Adrenal gland (tissue), 12 donors: ENCODE measurements around the gene USP3. TPM values are rescaled to one million over a fixed set of nuclear protein-coding genes. Genes with fewer than 3 reads are reported as not detected.

Experiments
- DNase-seq, 7 donors: peaks; one replicate each; pipeline ENCODE4 v3.0.0-alpha.2; 2019 to 2020
- H3K27ac ChIP-seq, 5 donors: fragments of 200-600 bp; sonication (generic) in 4 of 5; 1 replicate in 3 of 5; 2 replicates in 2 of 5; pipeline versions ENCODE4 v1.5.1 to v1.8.0; 2016 to 2020; ENCODE audit warnings: mild to moderate bottlenecking in 1 of 5
- H3K27me3 ChIP-seq: fragments of 200-600 bp; 2 replicates; pipeline ENCODE4 v1.8.0; 2021
- H3K36me3 ChIP-seq, 2 donors: fragments of 200-600 bp; replicated peaks in 1 of 2; 1 replicate in 1 of 2; 2 replicates in 1 of 2; pipeline versions ENCODE4 v1.5.1 to v1.8.0; 2018 to 2022
- H3K4me1 ChIP-seq, 2 donors: fragments of 200-600 bp; replicated peaks in 1 of 2; 1 replicate in 1 of 2; 2 replicates in 1 of 2; pipeline versions ENCODE4 v1.5.1 to v1.8.0; 2018 to 2021
- H3K4me3 ChIP-seq, 4 donors: fragments of 200-600 bp; sonication (generic) in 3 of 4; one replicate each; pipeline ENCODE4 v1.5.1; 2016 to 2018
- H3K9me3 ChIP-seq, 3 donors: fragments of 200-600 bp; sonication (generic) in 1 of 3; replicated peaks in 1 of 3; 1 replicate in 2 of 3; 2 replicates in 1 of 3; pipeline versions ENCODE4 v1.5.1 to v1.8.0; 2016 to 2021
- CTCF ChIP-seq, 6 experiments: fragments of 450-650 bp in 4 of 6; fragments of 200-600 bp in 2 of 6; sonication (generic) in 1 of 6; IDR thresholded peaks; 1 replicate in 5 of 6; 2 replicates in 1 of 6; pipeline versions ENCODE4 v1.5.1 to v1.8.0; 2016 to 2021; ENCODE audit warnings: antibody characterized with exemption in 6 of 6, mild to moderate bottlenecking in 2 of 6, moderate library complexity in 1 of 6
- POLR2A ChIP-seq, 2 donors: fragments of 450-650 bp; IDR thresholded peaks; one replicate each; pipeline ENCODE4 v1.6.1; 2017; ENCODE audit warnings: antibody characterized with exemption in 2 of 2, mild to moderate bottlenecking in 2 of 2, moderate library complexity in 1 of 2
- WGBS, 4 donors: extraction: QIAGEN DNeasy Blood & Tissue Kit in 2 of 4; methylation state at CpG; one replicate each; pipeline versions ENCODE4 v1.1.5 to v1.1.7; 2013 to 2017; 5-methylcytosine and 5-hydroxymethylcytosine counted together
- intact Hi-C, 2 donors: fragments of 100-400 bp; cut with DNase I; formaldehyde crosslinking; loops; one replicate each; pipeline versions ENCODE4 v1.14.1 to v1.15.0; 2022 to 2023
- polyA plus RNA-seq, 3 donors: library from polyadenylated mRNA; stranded (reverse); fragments of 200-250 nt in 2 of 3; fragments of 350-450 nt in 1 of 3; fragmentation: Illumina TruSeq in 1 of 3; extraction: RNeasy Lipid Tissue Mini Kit (QIAGEN cat#74804) in 1 of 3; gene quantifications; one replicate each; pipeline ENCODE4 v1.2.3, GENCODE V29; 2013 to 2014
- total RNA-seq, 9 donors: library from RNA; depleted of rRNA in 4 of 9; stranded (reverse); fragments of >200 nt in 4 of 9; fragments of 120-200 nt in 1 of 9; fragmentation: NEBNext Ultra II Directional in 1 of 9; extraction: Animal tissue kit (Norgen Biotek cat#: 25700) in 1 of 9; gene quantifications; one replicate each; pipeline versions ENCODE4 v1.1.0 to v1.2.4, GENCODE V29; 2013 to 2023
- donor health status: healthy with polysubstance abuse.
- donor health status: Bipolar disorder and iron deficiency.
- donor health status: DM: yes; HTN: yes; CAD: no.
- donor health status: DM: no; HTN: no; CAD: no.
- donor health status: DM: no; HTN: no; CAD: no.
- donor health status: DM: yes; HTN: yes; CAD: no.

The USP3 gene
- total and polyA plus RNA-seq, 12 donors = 23.0 to 55.0 (median 35.5) TPM

GRCh38 chr15:63462088-63462487, 42.3 kb upstream of the USP3 start:
- intact Hi-C loops = loop anchor here in 1 of 2 donors (10.0 kb wide), 1 partner anchor 603 kb away; no protein-coding TSS in a partner anchor
- Histone ChIP-seq H3K27ac (no peak overlapping the region), H3K27me3 (no peaks in the 10 kb centered on the region), H3K4me3 (no peak overlapping the region), H3K9me3 (no peaks in the 10 kb centered on the region), H3K4me1 (no peaks in the 10 kb centered on the region), H3K36me3 (no peaks in the 10 kb centered on the region)
- WGBS, 4 donors = 46 to 70% (median 57%) methylated on average over 2 of the region's 2 CpGs
- TF ChIP-seq CTCF (IDR thresholded peaks at IDR 0.05) = no peak
- no peak for TF ChIP-seq POLR2A (IDR thresholded peaks at IDR 0.05)
- DNase-seq = no peak

DNA sequence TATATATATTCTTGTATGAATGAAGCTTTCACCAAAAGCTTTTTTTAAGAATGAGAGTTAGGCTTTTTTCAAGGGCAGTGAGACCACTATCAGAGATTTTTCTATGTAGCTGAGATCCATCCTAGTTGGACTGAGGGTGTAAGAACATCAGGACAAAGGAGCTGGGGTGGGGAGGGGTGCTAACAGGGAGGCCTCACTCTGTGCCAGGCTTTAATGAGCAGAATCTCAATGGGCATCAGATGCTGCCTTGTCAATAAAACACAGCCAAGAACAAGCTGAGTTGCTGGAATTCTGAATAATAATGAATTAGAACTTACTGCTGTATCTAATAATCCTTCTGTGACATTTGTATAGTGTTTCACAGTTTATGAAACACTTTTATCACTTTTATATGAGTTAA, 41.4 kb upstream of the USP3 start:
- intact Hi-C loops = loop anchor here in 1 of 2 donors (10.0 kb wide), 1 partner anchor 602 kb away; no protein-coding TSS in a partner anchor
- no peaks in the 10 kb centered on the region for H3K4me1 ChIP-seq
- H3K27ac ChIP-seq = no peak overlapping the region
- H3K27me3 ChIP-seq = no peaks in the 10 kb centered on the region
- no peaks in the 10 kb centered on the region for H3K36me3 ChIP-seq
- DNase-seq = no peak
- no peaks in the 10 kb centered on the region for H3K9me3 ChIP-seq
- H3K4me3 ChIP-seq = no peak overlapping the region
- TF ChIP-seq POLR2A (IDR thresholded peaks at IDR 0.05) (no peak), CTCF (IDR thresholded peaks at IDR 0.05) (no peak)

- no peak for DNase-seq
- Histone ChIP-seq H3K4me1 (no peaks in the 10 kb centered on the region), H3K27me3 (no peaks in the 10 kb centered on the region), H3K27ac (no peak overlapping the region), H3K9me3 (no peaks in the 10 kb centered on the region), H3K4me3 (no peak overlapping the region), H3K36me3 (no peaks in the 10 kb centered on the region)
- no peak for TF ChIP-seq POLR2A (IDR thresholded peaks at IDR 0.05)
- TF ChIP-seq CTCF (IDR thresholded peaks at IDR 0.05) = no peak
- 67 to 76% (median 68%) methylated on average over 5 of the region's 5 CpGs for WGBS, 4 donors
- intact Hi-C loops = loop anchor here in 1 of 2 donors (10.0 kb wide), 1 partner anchor 601 kb away; no protein-coding TSS in a partner anchor
Measured at GRCh38 chr15:63463793-63464192, 40.6 kb upstream of the USP3 start.

DNA sequence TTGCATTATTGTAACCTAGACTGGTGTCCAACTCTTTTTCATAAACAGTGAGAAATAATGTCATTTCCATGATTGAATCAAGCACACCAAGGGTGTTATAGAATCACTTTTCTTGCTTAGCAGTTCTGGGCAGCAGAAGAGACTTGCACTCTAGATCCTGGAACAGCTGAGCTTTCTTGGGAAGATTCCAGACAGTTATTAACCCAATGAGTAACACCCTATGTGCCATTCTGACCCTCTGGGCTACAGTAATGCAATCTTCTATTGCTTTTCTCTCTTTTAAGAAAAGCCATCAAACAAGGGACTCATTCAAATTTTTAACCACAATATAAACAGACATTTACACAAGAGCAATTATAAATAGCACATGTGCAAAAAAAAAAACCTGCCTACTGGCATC, 39.3 kb upstream of the USP3 start:
- intact Hi-C loops = loop anchor here in 1 of 2 donors (10.0 kb wide), 1 partner anchor 600 kb away; no protein-coding TSS in a partner anchor
- Histone ChIP-seq H3K4me3 (no peak overlapping the region), H3K9me3 (no peaks in the 10 kb centered on the region), H3K27ac (no peak overlapping the region), H3K36me3 (no peaks in the 10 kb centered on the region), H3K27me3 (no peaks in the 10 kb centered on the region), H3K4me1 (no peaks in the 10 kb centered on the region)
- TF ChIP-seq CTCF (IDR thresholded peaks at IDR 0.05) = no peak
- TF ChIP-seq POLR2A (IDR thresholded peaks at IDR 0.05) = no peak
- DNase-seq = no peak
